ENCODE data around the gene BCL2.

- TF ChIP-seq CTCF (IDR thresholded peaks at IDR 0.05) = no peak
- TF ChIP-seq POLR2A (IDR thresholded peaks at IDR 0.05; ENCODE audit: low read depth) = no peak
- no peak for TF ChIP-seq POLR2AphosphoS5 (IDR thresholded peaks at IDR 0.05)
- TF ChIP-seq EP300 (IDR thresholded peaks at IDR 0.05) = no peak
Observed at GRCh38 chr18:63290821-63291200, 28.8 kb downstream of the BCL2 start.
